DMS153 treated with DMSO at 0.1 percent for 48 hours (cell line): ENCODE data around the gene PRPF8.
"Not testable (repeated sequence)": the region's sequence is repeated elsewhere in the genome, so short reads cannot be mapped to it uniquely, and the experiment has no call there.

Experiments
- DNase-seq: peaks from one replicate; lab custom pipeline; 2025; ENCODE audit not compliant: unreplicated experiment; lab: John Stamatoyannopoulos, UW

Gene PRPF8

GRCh38 chr17:1684378-1685189 lies at the start of gene PRPF8:
Gene PRPF8, minus strand, starts transcription at chr17:1684867. Its CDS starts 296 bp downstream, at chr17:1684571.
- peak; percentile 73 for DNase-seq

- DNase-seq = no peak
Observed at GRCh38 chr17:1733759-1734158, 49.1 kb upstream of the PRPF8 start.

- no peak for DNase-seq
Observed at GRCh38 chr17:1732833-1733321, 48.2 kb upstream of the PRPF8 start.

DNA sequence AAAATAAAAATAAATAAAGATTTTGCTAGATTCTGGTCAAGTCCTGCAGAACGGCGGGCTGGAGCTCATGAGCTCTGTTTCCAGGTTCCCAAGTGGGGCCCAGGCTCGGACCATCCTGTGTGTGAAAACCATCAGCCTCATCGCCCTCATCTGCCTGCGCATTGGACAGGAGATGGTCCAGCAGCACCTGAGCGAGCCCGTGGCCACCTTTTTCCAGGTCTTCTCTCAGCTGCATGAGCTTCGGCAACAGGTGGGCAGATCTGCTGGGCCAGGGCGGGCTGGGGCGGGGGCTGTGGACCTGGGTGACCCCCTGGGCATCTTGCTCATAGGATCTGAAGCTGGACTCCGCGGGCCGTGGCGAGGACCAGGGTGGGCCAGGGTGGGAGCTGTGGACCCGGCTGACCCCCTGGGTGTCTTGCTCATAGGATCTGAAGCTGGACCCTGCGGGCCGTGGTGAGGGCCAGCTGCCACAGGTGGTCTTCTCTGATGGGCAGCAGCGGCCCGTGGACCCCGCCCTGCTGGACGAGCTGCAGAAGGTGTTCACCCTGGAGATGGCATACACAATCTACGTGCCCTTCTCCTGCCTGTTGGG lies 47.7 kb upstream of the PRPF8 start:
- no peak for DNase-seq

DNA sequence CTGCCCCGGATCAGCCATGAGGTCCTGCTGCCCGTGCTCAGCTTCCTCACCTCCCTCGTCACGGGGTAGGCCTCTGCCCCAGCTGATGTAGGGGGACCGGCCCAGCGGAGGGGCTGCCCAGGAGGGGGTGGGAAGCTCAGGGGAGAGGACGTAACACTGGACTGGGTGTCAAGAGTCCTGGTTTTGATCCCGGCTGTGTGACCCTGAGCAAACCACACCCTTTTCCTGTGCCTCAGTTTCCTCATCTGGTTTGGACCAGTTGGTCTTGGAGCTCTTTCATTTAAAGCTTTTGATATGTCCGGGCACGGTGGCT lies 46.5 kb upstream of the PRPF8 start:
- no peak for DNase-seq

- no peak for DNase-seq
Observed at GRCh38 chr17:1730326-1731193, 45.9 kb upstream of the PRPF8 start.

GRCh38 chr17:1729966-1730325 lies 45.3 kb upstream of the PRPF8 start:
- DNase-seq = no peak

DNA sequence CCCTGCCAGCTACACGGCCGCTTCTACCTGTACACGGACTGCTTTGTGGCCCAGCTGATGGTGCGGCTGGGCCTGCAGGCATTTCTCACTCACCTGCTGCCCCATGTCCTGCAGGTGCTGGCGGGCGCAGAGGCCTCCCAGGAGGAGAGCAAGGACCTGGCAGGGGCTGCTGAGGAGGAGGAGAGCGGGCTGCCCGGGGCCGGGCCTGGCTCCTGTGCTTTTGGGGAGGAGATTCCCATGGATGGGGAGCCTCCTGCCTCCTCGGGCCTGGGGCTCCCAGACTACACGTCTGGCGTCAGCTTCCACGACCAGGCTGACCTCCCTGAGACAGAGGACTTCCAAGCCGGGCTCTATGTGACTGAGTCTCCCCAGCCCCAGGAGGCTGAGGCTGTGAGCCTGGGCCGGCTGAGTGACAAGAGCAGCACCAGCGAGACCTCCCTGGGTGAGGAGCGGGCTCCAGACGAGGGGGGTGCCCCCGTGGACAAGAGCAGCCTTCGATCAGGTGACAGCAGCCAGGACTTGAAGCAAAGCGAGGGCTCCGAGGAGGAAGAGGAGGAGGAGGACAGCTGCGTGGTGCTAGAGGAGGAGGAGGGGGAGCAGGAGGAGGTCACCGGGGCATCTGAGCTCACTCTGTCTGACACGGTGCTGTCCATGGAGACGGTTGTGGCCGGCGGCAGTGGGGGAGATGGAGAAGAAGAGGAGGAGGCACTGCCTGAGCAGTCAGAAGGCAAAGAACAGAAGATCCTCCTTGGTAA lies 43.4 kb upstream of the PRPF8 start:
- DNase-seq = no peak

DNA sequence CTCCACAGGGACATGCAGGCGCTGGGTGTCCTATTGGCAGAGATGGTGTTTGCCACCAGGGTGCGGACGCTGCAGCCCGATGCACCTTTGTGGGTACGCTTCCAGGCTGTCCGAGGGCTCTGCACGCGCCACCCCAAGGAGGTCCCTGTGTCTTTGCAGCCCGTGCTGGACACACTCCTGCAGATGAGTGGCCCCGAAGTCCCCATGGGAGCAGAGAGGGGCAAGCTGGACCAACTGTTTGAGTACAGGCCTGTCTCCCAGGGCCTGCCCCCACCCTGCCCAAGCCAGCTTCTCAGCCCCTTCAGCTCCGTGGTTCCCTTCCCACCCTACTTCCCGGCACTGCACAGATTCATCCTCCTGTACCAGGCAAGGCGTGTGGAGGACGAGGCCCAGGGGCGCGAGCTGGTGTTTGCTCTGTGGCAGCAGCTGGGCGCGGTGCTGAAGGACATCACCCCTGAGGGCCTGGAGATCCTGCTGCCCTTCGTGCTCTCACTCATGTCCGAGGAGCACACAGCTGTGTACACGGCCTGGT lies 42.7 kb upstream of the PRPF8 start:
- no peak for DNase-seq

- DNase-seq = no peak
Observed at GRCh38 chr17:1726626-1727257, 42.1 kb upstream of the PRPF8 start.

DNA sequence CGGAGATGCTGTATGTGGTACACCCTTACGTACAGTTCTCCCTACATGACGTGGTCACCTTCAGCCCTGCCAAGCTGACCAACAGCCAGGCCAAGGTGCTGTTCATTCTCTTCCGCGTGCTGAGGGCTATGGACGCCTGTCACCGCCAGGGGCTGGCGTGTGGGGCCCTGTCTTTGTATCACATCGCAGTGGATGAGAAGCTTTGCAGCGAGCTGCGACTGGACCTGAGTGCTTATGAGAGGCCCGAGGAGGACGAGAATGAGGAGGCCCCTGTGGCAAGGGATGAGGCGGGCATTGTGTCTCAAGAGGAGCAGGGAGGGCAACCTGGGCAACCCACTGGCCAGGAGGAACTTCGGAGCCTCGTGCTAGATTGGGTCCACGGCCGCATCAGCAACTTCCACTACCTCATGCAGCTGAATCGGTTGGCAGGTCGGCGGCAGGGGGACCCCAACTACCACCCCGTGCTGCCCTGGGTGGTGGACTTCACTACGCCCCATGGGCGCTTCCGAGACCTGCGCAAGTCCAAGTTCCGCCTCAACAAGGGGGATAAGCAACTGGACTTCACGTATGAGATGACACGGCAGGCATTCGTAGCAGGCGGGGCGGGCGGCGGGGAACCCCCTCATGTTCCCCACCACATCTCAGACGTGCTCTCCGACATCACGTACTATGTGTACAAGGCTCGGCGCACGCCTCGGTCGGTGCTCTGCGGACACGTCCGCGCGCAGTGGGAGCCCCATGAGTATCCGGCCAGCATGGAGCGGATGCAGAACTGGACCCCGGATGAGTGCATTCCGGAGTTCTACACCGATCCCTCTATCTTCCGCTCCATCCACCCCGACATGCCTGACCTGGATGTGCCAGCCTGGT lies 41.2 kb upstream of the PRPF8 start:
- no peak for DNase-seq

DNA sequence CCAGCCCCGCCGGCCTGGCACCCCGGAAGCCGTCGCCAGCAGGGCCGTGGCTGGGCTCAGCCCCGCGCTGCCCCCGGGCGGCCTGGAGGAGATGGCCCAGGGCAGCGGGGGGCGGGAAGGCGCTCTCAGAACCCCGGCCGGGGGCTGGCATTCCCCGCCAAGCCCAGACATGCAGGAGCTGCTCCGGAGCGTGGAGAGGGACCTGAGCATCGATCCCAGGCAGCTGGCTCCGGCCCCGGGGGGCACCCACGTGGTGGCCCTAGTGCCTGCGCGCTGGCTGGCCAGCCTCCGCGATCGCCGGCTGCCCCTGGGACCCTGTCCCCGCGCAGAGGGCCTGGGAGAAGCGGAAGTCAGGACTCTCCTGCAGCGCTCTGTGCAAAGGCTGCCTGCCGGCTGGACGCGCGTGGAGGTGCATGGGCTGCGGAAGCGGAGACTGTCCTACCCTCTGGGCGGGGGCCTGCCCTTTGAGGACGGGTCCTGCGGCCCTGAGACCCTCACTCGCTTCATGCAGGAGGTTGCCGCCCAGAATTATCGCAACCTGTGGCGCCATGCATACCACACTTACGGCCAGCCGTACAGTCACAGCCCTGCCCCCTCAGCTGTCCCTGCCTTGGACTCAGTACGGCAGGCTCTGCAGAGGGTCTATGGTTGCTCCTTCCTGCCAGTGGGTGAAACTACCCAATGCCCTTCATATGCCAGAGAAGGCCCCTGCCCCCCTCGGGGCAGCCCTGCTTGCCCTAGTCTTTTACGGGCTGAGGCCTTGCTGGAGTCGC lies 40.4 kb upstream of the PRPF8 start:
- no peak for DNase-seq

DNA sequence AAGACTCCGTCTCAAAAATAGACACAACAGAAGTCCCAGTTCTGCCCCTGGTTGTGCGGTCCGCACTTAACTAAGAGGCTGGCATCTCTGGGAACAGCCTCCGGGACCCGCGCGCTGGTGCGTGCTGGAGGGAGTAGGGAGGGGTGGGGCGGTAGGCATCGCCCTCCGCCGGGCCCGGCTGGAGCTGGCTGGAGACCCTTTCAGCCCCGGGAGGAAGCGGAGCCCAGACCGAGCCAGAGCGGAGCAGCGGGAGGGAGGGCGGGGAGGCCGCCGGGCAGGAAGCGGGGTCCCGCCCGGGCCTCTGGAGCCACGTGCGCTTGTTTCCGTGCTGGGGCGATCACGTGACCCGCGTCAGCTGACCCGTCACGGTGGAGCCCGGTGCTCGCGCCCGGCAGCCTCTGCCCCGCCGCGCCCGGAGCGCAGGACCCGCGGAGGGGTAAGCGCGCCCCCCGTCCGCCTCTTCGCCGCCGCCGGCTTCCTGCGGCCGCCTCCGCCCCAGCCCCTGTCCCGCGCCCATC lies 39.7 kb upstream of the PRPF8 start, which contains the start of gene WDR81:
TSS of gene WDR81 (plus strand) at position 354 of the 518 bp plus-strand sequence. CDS start 256 bp downstream, outside the sequence.
- peak; percentile 34 for DNase-seq

DNA sequence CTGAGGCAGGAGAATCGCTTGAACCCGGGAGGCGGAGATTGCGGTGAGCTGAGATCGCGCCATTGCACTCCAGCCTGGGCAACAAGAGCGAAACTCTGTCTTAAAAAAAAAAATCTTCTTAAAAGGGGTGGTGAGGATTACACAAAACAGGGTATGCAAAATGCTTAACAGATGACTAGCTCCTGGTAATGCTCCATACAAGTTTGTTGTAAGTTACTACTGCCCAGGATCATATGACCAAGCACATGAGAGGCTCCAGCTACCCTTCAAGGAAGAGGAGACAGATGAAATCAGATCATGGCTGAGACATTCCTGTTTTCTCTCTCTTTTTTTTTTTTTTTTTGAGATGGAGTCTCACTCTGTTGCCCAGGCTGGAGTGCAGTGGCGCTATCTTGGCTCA lies 37.4 kb upstream of the PRPF8 start:
- DNase-seq = not testable (repeated sequence)

DNA sequence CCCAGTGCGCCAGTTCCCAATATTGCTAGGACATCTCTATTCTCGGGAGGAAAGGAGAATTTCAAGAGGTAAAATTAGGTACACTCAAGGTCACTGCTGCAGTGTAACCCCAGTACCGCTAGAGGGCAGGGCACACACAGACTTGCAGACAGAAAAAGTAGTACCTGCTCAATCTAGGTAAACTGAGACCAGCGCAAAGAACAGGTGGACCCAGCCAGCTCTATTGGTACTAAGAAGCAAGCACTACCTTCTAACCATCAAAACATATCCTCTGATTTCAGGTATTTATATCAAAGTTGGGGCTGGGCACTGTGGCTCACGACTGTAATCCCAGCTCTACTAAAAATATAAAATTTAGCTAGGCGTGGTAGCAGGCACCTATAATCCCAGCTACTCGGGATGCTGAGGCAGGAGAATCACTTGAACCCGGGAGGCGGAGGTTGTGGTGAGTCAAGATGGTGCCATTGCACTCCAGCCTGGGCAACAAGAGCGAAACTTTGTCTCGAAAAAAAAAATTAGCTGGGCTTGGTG lies 36.3 kb upstream of the PRPF8 start:
- DNase-seq = peak; percentile 13

- no peak for DNase-seq
Observed at GRCh38 chr17:1718362-1719165, 33.9 kb upstream of the PRPF8 start.
